Measurements from ENCODE around the gene RASGRP2.
"Not testable (repeated sequence)": the region's sequence is repeated elsewhere in the genome, so short reads cannot be mapped to it uniquely, and the experiment has no call there.

Gene RASGRP2

GRCh38 chr11:64718084-64718779 is 25.7 kb downstream of the RASGRP2 start:
- DNase-seq, result no peak

- DNase-seq, result no peak
These were observed 26.7 kb downstream of the RASGRP2 start for GRCh38 chr11:64717268-64717578.

- no peak for DNase-seq
These were observed 27.3 kb downstream of the RASGRP2 start for GRCh38 chr11:64716473-64717267.

GRCh38 chr11:64715756-64716472 is 28.0 kb downstream of the RASGRP2 start:
- DNase-seq, result no peak

GRCh38 chr11:64715110-64715509 is 28.8 kb downstream of the RASGRP2 start:
- no peak for DNase-seq

GRCh38 chr11:64714666-64715065 is 29.3 kb downstream of the RASGRP2 start:
- DNase-seq, result no peak

GRCh38 chr11:64713781-64714363 is 30.1 kb downstream of the RASGRP2 start:
- DNase-seq, result no peak

GRCh38 chr11:64713016-64713707 is 30.8 kb downstream of the RASGRP2 start:
- DNase-seq, result no peak

GRCh38 chr11:64712430-64713015 is 31.4 kb downstream of the RASGRP2 start:
- no peak for DNase-seq

- DNase-seq, result no peak
These were observed 32.0 kb downstream of the RASGRP2 start for GRCh38 chr11:64711956-64712362.

- no peak for DNase-seq
These were observed 32.6 kb downstream of the RASGRP2 start for GRCh38 chr11:64711138-64711955.

GRCh38 chr11:64710418-64711137 is 33.4 kb downstream of the RASGRP2 start:
- DNase-seq, result no peak

- DNase-seq, result no peak
These were observed 38.4 kb downstream of the RASGRP2 start for GRCh38 chr11:64705501-64705900.

- no peak for DNase-seq
These were observed 40.9 kb downstream of the RASGRP2 start for GRCh38 chr11:64703048-64703447.

- DNase-seq, result not testable (repeated sequence)
These were observed 42.0 kb downstream of the RASGRP2 start for GRCh38 chr11:64701956-64702355.

GRCh38 chr11:64698427-64698826 is 45.5 kb downstream of the RASGRP2 start:
- no peak for DNase-seq

GRCh38 chr11:64697663-64698375 is 46.1 kb downstream of the RASGRP2 start:
- no peak for DNase-seq

GRCh38 chr11:64696045-64696444 is 47.9 kb downstream of the RASGRP2 start:
- DNase-seq, result no peak

- DNase-seq, result no peak
These were observed 48.4 kb downstream of the RASGRP2 start for GRCh38 chr11:64695548-64695947.

- DNase-seq, result no peak
These were observed 49.0 kb downstream of the RASGRP2 start for GRCh38 chr11:64694821-64695365.
